Measurements from ENCODE around the gene LY6G5C. TPM values are rescaled to one million over a fixed set of nuclear protein-coding genes. Genes with fewer than 3 reads are reported as not detected.

LY6G5C gene
- total and polyA plus RNA-seq, 2 of the 13 experiments (the other 11 are each of a cell fraction or from before 2014, with no cell fraction given) = 0.33 to 0.55 TPM

DNA sequence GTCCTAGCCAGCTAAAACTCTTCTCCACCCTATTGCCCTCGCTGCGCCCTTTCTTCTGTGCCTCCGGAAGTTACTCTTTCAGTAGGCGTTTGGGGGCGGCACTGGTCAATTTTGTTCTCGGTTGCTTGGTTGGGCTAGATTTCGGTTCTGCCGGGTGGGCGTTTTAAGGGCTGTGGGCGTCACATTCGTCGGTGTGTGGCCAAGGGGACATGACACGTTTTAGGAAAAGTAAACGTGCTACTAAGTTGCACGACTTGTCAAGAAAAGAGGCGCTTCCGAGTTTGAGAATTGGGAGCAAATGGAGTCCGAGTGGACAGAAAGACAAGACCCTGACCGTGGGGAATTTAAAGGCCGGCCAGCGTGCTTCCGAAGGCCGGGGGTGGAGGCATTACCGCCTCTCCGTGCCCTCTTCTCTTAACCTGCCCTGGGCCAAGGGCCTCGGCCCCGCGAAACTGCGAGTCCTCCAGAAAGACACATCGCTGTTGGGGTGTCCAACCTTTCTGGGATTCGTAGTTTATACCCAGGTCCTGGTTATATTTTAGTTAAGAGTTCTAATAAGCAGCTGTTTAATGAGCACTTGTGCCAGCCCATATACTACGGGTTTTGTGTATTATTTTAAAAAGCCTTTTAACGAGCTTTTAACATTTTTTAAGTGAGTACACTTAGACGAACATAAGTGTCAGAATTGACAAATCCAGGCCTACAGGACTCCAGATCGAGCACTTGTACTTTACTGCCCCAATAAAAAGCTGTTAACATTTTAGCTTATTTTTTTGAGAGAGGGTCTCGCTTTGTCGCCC is 27.7 kb downstream of the LY6G5C start (continued):
- TF ChIP-seq ZNF407 (CRISPR knock-in tag; IDR thresholded peaks at IDR 0.05; ENCODE audit: not compliant biosample characterization) (no peak), SP1 (IDR thresholded peaks at IDR 0.05) (no peak), SP1 (CRISPR knock-in tag; IDR thresholded peaks at IDR 0.05) (no peak), MATR3 (CRISPR knock-in tag; IDR thresholded peaks at IDR 0.05) (no peak), HNF4G (IDR thresholded peaks at IDR 0.05; ENCODE audit: borderline replicate concordance, low read depth, low read length) (no peak), HNF4G (CRISPR knock-in tag; IDR thresholded peaks at IDR 0.05; ENCODE audit: borderline replicate concordance, low read depth) (no peak), ARNT (IDR thresholded peaks at IDR 0.05) (no peak), ZFP41 (CRISPR knock-in tag; IDR thresholded peaks at IDR 0.05; ENCODE audit: borderline replicate concordance) (no peak), ETV5 (CRISPR knock-in tag; IDR thresholded peaks at IDR 0.05; ENCODE audit: borderline replicate concordance) (peak; percentile 93), TMF1 (CRISPR knock-in tag; IDR thresholded peaks at IDR 0.05; ENCODE audit: low read depth) (no peak; the same call in 1 of the 2 replicates), EED (CRISPR knock-in tag; IDR thresholded peaks at IDR 0.05) (no peak), LCORL (IDR thresholded peaks at IDR 0.05) (no peak), LCORL (CRISPR knock-in tag; IDR thresholded peaks at IDR 0.05) (no peak), NCOA5 (CRISPR knock-in tag; IDR thresholded peaks at IDR 0.05) (no peak), ERF (CRISPR knock-in tag; IDR thresholded peaks at IDR 0.05) (no peak; the same call in none of the 2 replicates), TEAD2 (CRISPR knock-in tag; IDR thresholded peaks at IDR 0.05) (no peak), TFE3 (CRISPR knock-in tag; IDR thresholded peaks at IDR 0.05) (peak; percentile 14; the same call in 1 of the 2 replicates), BORCS8-MEF2B (CRISPR knock-in tag; IDR thresholded peaks at IDR 0.05) (no peak; the same call in 1 of the 2 replicates), RFX1 (IDR thresholded peaks at IDR 0.05) (no peak), HOXA5 (CRISPR knock-in tag; IDR thresholded peaks at IDR 0.05) (peak; percentile 67; the same call in 1 of the 2 replicates), RXRB (CRISPR knock-in tag; IDR thresholded peaks at IDR 0.05; ENCODE audit: borderline replicate concordance) (no peak)
